Stimulated activated naive CD4-positive, alpha-beta T cell treated with Interleukin-2 at 50 U/mL for 16 hours (primary cell): ENCODE data around the gene GON4L.
"Not testable (repeated sequence)": the region's sequence is repeated elsewhere in the genome, so short reads cannot be mapped to it uniquely, and the experiment has no call there.

Source experiments
- DNase-seq: peaks from one replicate; lab custom pipeline; 2025; lab: John Stamatoyannopoulos, UW

The GON4L gene

GRCh38 chr1:155856975-155857930 is at the start of gene GON4L:
Gene GON4L, minus strand, starts transcription at chr1:155857214. Its CDS starts 3,434 bp downstream, at chr1:155853780.
- peak; percentile 87 for DNase-seq

- DNase-seq, result no peak
Measured at GRCh38 chr1:155904261-155904660, 47.2 kb upstream of the GON4L start.

DNA sequence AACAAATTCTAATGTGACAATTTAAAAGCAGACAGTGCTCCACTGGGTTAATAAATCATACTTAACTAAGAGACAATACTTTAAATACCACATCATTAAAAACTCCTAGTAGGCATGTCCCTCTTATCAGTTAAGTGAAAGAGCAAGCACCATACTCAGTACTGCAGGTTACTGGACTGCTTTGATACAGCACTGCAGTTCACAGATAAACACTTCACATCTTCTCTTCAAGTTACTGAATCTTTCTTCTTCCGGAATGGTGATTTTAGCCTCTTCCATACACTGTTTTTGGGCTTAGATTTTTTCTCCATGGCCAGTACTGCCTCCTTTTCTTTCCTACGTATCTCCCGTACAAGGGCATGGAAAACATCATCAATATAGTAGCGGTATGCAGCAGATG is 43.1 kb upstream of the GON4L start:
- no peak for DNase-seq

GRCh38 chr1:155899683-155900082 is 42.7 kb upstream of the GON4L start:
- DNase-seq, result no peak

DNA sequence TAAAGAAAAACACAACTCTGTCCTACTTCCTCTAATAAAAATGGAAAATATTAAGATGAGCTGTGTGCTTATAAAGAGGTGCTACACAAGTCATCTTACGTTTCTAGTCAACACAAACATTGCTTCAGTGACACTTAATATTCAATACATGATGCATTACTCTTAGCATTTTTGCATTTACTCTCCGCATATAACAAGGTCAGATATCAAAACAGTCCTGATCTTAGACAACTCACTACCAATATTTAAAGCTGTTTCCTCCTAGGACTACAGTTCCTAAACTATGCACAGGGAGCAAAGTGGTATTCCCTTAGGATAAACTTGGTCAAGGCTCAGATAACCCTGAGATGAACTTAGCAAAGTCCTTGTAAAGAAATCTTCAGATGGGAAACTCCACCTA is 41.9 kb upstream of the GON4L start:
- no peak for DNase-seq

GRCh38 chr1:155897746-155898145 is 40.7 kb upstream of the GON4L start:
- DNase-seq, result no peak

DNA sequence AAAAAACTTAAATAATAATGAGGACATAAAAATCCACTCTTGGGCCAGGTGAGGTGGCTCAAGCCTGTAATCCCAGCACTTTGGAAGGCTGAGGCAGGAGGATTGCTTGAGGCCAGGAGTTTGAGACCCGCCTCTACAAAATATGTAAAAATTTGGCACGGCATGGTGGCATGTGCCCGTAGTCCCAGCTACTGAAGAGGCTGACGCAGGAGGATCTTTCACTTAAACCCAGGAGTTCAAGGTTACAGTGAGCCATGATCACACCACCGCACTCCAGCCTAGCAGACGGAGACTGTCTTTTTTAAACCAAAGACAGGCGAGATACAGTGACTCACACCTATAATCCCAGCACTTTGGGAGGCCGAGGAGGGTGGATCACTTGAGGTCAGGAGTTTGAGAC is 39.5 kb upstream of the GON4L start:
- DNase-seq, result not testable (repeated sequence)

DNA sequence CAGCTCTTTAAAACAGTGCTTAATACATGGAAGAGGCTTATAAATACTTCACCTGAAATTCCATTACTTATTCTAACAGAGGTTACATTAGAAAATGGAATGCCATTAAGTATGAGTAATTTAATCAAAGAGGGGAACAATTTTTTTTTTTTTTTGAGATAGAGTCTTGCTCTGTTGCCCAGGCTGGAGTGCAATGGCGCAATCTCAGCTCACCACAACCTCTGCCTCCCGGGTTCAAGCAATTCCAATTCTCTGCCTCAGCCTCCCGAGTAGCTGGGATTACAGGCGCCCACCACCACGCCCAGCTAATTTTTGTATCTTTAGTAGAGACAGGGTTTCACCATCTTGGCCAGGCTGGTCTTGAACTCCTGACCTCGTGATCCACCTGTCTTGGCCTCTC is 38.6 kb upstream of the GON4L start:
- not testable (repeated sequence) for DNase-seq

GRCh38 chr1:155893389-155894142 is 36.6 kb upstream of the GON4L start:
- DNase-seq, result no peak

GRCh38 chr1:155892796-155893195 is 35.8 kb upstream of the GON4L start:
- DNase-seq, result no peak

GRCh38 chr1:155890251-155890650 is 33.2 kb upstream of the GON4L start:
- no peak for DNase-seq

DNA sequence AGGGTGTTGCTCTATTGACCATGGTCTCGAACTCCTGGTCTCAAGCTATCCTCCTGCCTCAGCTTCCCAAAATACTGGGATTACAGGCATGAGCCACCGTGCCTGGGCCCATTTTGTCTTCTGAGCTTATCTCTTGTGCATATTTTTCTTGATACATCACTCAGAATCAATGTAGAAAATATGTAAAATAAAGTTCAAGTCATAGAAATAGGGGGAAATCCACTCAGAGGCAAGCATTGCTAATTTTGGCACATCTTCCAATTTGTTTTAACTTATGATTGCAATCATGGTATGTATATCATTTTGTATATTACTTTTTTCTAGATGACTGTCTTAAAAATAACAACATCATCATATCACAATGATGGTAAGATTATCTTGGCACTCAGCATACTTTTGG is 32.6 kb upstream of the GON4L start:
- no peak for DNase-seq

DNA sequence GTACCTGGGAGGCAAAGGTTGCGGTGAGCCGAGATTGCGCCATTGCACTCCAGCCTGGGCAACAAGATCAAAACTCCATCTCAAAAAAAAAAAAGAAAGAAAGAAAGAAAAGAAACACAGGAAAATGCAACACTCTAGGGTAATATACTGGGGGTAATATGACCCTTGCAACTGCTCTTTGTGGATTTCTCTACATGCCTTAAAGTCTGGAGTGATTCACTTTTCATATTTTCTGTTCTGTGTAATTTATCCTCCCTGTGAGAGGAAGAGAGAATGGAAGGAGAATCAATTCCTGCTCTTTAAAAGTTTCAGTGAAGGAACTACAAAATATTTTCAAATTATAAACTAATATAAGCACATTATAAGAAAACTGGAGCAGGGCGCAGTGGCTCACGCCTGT is 31.5 kb upstream of the GON4L start:
- DNase-seq, result no peak

DNA sequence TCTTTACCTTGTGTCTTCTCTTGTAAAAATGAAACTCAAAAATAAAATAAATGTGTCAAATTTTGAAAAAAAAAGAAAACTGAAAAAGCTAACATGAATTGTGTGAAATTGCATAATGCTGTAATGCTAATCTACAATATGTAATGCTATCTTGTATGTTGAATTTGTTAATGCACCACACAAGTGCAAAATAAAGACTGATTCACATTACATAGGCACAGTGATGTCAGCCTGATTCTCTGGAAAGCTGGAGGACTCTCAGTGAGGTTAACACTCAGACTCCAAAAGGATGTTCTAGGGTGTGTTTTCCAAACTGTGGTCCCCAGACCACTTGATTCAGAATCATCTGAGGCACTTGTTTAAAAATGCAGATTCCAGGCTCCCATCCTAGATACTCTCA is 28.0 kb upstream of the GON4L start:
- no peak for DNase-seq

GRCh38 chr1:155884031-155884960 is 27.3 kb upstream of the GON4L start:
- DNase-seq, result no peak

GRCh38 chr1:155882766-155883165 is 25.8 kb upstream of the GON4L start:
- no peak for DNase-seq

- DNase-seq, result no peak
Measured at GRCh38 chr1:155882235-155882634, 25.2 kb upstream of the GON4L start.

DNA sequence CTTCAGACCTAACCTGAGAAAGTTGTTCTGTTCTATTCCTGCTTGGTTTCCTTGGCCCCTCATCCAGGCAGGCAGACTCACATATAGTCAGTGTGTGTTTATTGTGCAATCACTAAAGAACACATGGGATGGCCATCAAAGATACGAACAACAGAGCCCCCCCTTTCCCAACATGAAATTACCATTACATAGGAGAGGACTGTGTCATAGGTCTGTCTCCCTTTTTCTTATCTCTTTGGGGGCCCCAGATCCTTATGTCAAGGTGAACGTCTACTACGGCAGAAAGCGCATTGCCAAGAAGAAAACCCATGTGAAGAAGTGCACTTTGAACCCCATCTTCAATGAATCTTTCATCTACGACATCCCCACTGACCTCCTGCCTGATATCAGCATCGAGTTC is 23.9 kb upstream of the GON4L start:
- DNase-seq, result no peak

DNA sequence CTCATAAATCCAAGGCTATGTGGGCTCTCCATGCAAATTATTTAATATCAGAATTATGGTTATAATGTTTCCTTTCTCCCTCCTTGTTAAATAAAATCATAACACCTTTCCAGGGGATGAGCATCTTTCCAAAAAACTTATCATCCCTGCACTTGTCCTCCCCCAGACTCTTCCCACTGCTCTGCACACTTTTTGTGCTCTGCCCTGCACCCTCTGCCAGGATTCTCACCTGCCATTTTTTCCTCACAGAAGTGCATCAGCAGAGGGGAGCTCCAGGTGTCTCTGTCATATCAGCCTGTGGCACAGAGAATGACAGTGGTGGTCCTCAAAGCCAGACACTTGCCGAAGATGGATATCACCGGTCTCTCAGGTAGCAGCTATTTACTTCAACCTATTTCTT is 23.2 kb upstream of the GON4L start:
- DNase-seq, result no peak

GRCh38 chr1:155877945-155878344 is 20.9 kb upstream of the GON4L start:
- DNase-seq, result no peak

DNA sequence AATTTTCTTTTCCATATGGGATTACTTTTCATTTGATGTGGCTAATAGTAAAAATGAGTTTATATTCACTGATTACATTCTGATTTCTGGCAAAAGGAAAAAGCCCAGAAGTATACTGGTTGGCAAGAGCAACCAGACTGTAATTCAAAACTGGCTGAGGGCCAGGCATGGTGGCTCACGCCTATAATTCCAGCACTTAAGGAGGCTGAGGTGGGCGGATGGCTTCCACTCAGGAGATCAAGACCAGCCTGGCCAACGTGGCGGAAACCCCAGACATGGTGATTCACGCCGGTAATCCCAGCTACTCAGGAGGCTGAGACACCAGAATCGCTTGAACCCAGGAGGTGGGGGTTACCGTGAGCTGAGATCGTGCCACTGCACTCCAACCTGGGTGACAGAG is 16.8 kb upstream of the GON4L start:
- DNase-seq, result no peak

DNA sequence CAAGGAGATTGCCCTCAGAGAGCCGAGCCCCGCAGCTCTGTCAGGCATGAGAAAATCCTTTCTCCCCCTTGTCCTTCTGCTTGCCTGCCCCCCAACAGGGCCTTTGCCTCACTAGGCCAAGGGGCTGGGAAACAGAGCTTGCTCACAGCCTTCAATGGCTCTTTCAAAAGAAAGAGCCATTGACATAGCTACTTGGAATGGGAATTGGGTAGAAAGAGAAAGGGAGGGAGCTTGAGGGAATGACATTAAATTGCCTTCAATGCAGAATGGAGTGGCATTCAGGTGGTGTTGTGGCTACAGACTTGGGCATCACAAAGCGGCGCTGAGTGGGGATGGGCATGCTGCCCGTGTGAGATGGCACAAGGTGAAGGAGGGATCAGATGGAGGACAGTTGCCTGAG is 15.5 kb upstream of the GON4L start:
- DNase-seq, result no peak
